Transverse colon (tissue), 3 donors: ENCODE data around the gene TMEM132D.

ENCODE experiments used
- CTCF ChIP-seq, 5 experiments: fragments of 200-600 bp in 3 of 5; fragments of 450-650 bp in 2 of 5; sonication (generic) in 3 of 5; IDR thresholded peaks; 1 replicate in 2 of 5; 2 replicates in 3 of 5; pipeline ENCODE4 v1.5.1; 2016 to 2017; ENCODE audit warnings: antibody characterized with exemption in 5 of 5, inconsistent platforms in 3 of 5, mild to moderate bottlenecking in 2 of 5, moderate library complexity in 1 of 5
- POLR2A ChIP-seq: fragments of 450-650 bp; IDR thresholded peaks from one replicate; pipeline ENCODE4 v1.6.1; 2016; ENCODE audit warnings: antibody characterized with exemption, mild to moderate bottlenecking, moderate library complexity

DNA sequence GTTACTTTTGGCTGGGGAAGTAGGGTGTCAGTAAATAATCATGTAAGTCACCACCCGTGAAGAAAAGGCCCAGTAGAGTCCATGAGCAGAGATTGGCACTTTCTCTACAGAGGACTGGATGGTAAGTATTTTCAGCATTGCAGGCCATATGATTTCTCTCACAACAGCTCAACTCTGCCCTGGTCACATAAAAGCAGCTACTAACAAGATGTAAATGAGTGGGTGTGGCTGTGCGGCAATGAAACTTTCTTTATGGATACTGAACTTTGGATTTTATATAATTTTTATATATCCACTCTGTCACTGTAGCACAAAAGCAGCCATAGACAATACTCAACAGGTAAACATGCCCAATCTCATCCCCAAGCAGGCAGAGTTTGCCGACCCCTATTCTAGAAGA lies 706.9 kb downstream of the TMEM132D start:
- no peak for TF ChIP-seq CTCF (IDR thresholded peaks at IDR 0.05)
- TF ChIP-seq POLR2A = no peak
